HG02938 (cell line): ENCODE results near the gene DCP1B.
"Not testable (repeated sequence)": the region's sequence is repeated elsewhere in the genome, so short reads cannot be mapped to it uniquely, and the experiment has no call there.

Experiments used
- ATAC-seq: cut with Tn5 transposase; IDR thresholded peaks from one replicate; pipeline ENCODE4 v1.9.1; 2021; ENCODE audit warnings: mild to moderate bottlenecking, moderate library complexity; ENCODE audit not compliant: unreplicated experiment

The DCP1B gene

DNA sequence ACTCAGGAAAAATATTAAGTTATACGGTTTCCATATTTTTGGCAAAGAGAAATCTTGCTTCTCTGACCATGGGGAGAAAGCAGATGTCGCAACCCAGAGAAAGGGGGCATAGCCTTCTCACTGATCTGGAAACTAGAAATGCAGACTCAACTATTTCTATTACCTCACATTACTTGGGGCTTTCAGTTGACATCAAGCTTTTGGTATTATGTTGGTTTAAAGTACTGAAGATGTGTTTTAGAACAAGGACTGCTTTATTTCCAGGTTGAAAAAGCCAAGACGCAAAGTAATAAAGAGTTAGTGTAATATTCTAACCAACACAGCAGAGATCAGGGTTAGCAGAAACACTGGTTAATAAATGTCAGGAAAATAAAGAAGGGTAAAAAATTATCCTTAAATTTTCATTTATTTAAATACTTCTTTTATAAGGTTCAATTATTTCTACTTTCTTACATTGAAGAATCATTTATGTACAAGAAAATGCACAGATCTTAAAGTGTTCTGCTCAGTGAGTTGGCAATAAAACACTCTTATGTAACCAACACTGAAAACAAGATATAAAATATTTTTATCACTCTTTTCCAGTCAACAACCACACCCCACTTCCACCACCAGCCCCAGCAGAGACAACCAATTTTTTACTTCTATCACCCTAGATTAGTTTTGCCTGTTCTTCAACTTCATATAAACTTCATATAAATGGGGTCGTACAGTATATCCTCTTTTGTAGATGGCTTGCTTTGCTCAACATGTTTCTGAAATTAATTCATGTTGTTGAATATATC lies 26.0 kb downstream of the DCP1B start:
- ATAC-seq = no peak

DNA sequence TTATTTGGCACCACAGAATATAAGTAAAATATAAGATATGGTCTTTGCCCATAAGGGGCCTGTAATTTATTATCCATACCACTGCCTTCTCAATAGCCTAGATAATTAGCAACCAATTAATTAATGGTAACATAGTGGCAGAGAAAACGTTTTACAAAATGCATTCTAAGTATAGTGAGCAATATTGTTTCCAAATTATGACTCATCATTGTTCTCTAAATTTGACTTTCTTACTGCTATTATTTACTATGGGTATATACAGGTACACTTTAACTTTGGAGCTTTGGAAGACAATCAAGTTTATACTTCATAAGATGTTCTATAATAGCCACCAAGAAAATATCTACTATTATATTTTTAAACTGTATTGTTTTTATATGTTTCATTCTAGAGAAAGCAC lies 26.7 kb downstream of the DCP1B start:
- ATAC-seq = no peak

DNA sequence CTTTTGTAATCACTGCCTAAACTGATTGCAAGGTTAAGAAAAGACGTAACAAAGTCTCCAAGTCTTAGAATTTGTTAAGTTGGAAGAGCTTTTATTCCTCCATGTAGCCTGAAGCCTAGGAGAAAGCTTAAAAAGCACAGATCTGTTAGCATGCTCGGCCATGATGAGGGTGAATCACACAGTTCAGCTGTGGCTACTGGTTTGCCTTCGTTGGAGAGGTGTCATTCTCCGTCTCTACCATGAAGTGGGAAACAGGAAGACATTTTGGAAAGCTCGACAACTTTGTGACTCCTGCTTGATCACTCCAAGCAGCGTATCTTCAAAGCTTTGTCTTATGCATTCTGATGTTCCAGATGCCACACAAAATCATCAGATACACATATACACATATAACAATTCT lies 27.1 kb downstream of the DCP1B start:
- no peak for ATAC-seq

DNA sequence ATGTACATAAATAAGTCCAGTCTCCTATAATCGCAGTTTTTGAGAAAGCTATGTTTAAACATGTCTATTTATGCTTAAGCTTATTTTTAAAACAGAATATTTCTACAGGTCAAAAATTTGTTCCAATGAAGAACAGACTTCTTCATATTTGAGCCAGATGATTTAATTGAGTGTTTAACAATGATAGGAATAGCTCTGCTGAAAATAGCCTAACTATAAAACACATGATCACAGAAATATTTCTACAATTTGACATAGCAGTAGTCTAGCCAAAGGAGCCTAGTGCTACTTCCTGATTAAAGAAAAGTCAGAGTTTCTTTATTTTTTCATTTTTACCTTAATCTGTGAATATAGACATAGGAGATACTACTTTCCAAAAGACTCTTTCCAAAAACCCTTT lies 29.4 kb downstream of the DCP1B start:
- ATAC-seq = no peak

DNA sequence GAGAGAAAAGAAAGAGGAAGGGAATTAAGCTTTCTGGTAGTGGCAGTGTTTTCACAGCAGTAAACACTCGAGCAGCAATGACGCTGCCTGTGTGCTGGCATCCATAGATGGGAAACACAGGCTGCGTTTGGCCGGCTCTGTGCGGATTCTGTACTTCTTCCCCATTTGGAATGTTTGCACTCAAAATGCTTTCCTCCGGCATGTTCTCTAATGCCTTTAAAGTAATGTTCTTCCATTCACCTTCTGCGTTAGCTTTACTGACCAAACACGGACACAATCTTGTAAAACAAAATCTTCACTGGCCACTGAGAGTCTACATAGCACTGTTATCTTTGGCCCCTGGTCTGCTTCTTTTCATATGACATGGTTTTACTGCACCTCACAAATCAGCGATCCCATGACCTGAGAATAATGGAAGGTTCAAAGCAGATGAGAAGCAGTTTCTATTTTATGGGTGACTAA lies 31.4 kb downstream of the DCP1B start:
- no peak for ATAC-seq

DNA sequence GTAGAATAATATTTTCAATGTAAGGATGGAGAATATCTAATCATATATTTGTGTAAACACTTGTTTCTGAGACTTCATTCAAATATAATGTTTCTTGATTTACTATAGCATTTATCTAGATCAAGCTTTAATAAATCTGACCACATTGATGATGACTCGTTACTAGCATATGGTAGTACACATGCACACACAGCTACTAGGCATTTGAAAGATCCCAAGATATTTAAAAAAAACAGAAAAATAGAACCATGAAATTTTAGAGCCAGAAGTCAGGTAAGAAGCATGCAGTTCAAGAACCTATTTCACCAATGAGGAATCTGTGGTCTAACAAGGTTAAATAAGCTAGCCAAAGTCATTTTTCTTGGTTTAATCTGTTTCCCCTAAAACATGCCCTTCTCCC lies 32.0 kb downstream of the DCP1B start:
- no peak for ATAC-seq

DNA sequence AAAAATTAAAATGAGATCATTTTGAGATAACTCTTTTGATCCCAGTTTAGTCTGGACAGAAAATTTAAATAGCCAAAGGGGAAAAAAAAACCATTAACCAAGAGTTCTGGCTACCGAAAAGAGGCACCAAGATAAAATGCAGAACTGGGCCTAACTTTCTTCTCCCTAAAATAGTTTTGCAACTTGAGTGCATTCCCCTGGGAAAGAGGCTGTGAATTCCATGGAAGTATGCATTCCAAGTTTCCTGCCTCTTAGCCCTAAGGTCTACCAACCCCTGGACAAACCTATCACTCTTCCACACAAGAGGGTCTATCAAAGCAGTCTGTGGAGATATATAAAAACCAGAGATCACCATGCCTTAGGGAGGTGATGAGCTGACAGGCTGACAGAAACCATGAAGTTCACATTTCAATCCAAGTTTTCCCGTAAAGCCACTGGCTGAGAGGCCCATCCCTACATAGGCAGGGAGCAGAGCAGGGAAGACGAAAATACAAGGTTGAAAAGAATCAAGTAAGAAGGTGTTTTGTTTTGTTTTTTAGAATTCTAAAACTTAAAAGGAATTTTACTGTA lies 33.8 kb downstream of the DCP1B start:
- no peak for ATAC-seq

DNA sequence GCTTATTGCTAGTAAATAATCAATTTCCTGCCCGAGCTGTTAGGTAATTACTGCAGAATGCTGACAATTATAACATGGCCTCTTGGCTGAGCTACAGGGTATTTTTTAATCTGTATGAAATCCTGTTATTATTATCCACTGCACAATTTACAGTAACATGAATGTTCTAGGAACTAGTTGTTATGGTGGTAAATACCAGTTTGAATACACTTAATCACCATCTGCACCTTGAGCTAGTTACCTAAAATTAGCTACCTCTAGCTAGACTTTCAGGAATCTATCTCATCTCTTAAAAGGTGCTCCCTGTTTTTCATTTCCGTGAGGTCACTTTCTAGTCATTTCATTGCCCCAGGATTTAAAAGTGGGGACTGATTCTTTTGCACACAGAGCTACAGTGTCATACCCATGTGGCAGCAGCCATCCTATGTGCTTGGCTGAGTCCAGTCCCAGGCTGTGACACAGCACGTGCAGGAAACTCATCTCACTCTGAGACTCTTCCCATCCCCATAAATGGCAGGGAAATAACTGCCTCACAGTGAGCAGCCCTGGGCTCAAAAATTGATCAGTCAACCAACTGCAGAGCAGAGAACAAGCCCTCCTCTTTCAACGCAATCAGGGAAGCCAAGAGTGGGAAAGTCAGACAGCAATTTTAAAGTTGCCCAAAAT lies 37.6 kb downstream of the DCP1B start:
- no peak for ATAC-seq

DNA sequence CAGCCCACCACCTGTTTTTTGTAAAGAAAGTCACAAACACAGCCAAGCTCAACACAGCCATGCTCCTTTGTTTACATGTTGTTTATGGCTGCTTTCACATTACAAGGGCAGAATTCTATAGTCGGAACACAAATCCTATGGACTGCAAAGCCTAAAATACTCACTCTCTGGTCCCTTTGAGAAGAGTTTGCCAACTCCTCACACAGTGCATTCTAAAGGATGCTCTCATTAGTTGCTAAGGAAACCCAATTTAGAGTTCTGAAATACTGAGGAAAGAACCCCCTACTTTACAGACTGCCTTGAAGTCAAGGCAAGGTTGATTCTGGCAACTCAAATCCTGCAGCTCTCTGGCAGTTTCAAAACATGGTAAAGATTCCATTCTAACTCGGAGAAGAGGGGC lies 38.3 kb downstream of the DCP1B start:
- ATAC-seq = no peak

DNA sequence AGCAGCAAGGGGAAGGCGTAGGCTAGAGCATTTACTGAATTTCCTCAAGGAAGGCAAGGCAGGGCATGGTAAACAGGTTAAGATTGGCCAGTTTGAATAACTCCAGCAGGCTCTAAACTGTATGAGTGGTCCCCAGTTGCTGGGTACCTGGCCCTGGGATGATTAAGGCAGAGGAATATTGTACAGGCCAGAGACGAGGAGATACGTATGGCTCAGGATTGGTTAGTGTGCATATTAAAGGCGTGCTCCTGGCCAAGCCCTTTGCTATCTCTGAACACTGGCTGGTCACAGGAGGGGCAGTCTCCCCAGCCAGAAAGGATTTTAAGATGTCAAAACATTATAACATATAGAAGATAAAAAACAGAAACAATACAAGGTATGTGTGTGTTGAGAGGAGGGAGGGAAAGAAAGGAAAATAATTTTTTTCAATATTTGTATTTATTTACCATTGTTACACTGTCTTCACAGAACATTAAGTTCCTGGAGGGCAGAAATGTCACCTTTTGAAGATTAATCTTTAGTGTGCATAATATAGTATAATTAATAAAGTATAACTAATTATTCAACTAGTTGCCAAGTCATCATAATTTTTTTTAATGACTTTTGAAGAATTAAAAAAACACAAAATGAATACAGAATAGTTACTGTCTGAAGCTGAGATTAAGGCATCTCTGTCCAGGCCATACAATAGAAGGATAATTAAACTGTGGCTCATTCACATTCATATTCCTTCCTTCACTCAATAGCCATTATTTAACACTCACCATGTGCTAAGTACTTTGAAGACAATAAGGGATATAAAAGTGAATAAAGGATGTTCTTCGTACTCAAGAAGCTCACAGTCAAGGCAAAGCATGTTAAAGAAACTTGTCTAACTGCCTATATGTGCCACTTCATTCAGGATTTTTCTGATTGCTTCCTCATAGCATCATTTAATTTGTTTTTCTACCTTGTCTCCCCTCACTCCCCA lies 41.9 kb downstream of the DCP1B start:
- ATAC-seq = no peak

DNA sequence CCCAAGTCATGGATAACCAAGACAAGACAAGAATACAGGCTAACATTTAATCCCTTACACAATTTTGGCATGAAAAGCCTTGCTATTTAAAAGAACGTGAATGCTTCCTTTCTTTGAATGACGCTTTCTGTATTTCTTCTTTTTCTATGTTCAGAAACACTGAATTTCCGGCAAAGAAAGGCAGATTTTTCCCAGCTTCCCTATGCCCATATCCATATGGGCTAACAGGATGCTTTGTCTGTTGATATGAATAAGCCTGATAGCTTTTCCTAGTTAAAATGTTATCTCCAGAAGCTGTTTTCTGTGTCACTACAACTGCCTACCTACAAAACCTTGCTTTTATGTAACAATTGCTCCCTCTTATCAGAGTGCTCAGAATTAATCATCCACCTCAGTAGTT lies 47.5 kb downstream of the DCP1B start:
- no peak for ATAC-seq

DNA sequence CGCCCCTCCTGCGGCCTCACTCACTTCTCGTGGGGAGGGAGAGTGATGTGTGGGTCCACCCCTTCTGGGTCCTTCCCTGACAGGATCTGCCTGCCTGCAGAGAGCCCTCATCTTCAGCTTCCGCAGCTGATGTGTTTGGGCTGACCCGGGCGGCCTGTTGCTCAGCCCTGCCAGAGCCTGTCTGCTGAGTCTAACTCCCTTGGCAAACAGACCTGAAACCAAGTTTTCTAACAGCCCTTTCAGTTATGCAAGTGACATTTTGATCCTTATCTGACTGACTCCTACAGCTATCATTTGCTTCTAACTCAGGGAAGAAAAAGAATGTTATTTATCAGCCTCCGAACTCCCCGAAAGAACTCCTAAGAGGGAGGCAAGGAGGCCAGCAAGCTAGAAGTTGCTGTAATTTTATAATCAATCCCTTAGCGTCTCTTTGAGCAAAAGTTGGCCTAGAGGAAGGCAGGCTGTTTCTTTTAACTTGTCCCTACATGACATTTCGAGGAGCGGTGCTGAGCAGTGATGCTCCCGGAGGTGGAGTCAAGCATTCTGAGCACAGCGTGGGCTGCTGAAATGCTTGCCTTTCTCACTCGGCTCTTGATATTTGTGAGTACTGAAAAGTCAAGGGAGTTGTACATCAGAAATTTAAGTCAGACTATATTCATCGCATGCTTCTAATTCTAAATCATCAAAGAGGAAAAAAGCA lies 54.3 kb downstream of the DCP1B start:
- ATAC-seq = no peak

DNA sequence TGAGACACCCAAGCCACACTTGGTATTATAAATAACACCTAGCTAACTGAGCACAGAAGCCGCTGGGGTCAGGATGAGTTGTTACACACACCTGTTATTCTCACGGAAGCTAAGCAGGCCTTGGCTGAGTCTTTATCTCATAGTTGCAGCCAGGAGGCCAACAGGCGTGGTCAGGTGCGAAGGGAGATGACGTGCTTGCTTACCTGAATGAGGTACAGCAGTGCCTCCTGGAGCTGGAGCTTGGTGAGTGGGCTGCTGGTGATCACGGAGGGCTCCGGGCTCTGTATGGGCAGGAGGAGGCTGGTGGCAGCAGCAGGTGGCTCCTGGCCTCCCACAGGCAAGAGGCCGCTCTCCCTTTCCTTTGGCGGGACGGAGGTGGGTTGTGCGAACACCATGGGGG lies 55.4 kb downstream of the DCP1B start:
- ATAC-seq = no peak

DNA sequence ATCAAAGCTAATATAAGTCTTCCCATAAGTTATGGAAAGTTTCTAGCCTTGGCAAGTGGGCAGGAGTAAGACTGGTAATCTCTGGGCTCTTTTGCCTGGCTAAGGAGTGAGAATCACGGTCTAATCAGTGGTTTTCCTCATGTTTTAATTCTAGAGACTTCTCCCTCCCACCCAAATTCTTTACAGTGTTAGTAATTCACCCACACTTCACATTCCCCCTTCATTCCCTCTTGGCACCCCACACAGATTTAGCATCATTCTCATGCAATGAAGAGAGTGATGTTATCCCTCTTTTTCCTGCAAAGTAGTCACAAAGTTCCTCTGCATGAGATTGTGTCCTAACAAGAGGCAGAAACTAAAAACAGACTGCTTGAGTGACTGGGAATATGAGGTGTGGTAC lies 57.2 kb downstream of the DCP1B start:
- ATAC-seq = no peak

DNA sequence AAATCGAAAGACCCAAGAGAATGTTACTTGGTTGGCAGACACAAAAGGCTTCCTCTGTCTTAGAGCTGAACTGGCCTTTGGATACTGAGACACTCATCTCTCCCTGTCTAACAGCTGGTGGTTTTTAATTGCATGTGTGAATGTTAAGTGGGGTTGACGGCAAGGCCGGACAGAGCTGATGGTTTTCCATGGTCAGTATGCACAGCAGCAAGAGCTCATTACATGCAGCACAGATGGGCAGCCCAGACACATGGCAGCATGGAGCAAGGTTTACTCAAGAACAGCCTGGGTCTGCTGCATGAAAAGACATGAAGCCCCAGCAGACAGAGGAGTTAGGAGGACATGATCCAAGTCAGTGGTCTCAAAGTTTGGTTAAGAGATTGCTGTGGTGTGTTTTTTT lies 58.0 kb downstream of the DCP1B start:
- ATAC-seq = no peak

DNA sequence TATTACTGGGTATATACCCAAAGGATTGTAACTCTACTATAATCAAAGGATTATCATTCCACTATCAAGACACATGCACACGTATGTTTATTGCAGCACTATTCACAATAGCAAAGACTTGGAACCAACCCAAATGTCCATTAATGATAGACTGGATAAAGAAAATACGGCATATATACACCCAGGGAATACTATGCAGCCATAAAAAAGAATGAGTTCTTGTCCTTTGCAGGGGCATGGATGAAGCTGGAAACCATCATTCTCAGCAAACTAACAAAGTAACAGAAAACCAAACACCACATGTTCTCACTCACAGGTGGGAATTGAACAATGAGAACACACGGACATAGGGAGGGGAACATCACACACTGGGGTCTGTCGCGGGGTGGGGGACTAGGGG lies 58.8 kb downstream of the DCP1B start:
- ATAC-seq = not testable (repeated sequence)

DNA sequence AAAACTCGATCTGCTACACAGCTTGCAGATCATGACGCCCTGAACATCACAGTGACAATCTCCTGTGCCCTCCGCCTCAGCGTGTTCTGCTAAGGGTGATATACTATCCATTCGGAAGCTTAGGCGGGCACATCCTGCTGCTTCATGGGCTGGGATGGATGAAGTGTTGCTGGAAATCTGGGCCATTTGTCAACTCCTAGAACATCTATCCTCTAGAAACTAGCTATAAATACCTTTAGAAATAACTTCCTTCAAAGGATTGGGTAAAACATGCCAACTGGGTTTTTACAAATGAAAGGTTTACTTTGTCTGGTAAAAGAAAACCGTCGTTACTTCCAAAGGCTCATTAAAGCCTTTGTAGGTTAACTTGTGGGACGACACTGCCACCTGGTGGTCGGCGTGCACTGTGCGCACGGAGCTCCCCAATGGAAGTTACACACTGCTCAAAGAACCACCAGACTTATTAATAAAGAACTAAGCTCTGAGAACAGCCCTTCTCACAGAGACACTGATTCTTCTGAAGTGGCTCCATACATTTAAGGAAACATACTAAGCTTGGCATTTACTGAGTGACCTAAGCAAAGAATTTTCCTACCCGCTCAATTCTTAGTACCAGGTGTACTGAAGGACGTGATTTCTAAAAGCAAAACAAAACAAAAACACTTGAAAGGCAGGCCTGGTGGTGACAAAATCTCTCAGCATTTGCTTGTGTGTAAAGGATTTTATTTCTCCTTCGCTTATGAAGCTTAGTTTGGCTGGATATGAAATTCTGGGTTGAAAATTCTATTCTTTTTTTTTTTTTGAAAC lies 64.3 kb downstream of the DCP1B start:
- ATAC-seq = no peak

DNA sequence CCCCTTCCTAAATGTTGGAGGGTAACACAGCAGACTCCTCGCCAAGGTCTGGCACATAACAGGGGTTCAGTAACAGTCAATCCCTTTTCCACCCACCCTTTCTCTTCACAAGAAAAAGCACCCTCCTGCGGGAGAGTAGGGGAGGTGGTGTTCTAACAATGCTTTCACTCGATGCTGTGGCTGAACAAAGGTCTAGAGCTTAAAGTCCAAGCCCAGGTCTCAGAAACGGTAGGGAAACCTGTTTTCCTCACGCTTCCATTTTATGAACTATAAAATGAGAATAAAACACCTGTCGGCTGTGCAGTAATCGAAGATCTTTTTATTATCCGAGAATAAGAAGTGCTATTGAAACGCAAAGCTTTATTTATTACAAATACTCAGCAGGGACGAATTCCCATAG lies 64.9 kb downstream of the DCP1B start:
- ATAC-seq = no peak

DNA sequence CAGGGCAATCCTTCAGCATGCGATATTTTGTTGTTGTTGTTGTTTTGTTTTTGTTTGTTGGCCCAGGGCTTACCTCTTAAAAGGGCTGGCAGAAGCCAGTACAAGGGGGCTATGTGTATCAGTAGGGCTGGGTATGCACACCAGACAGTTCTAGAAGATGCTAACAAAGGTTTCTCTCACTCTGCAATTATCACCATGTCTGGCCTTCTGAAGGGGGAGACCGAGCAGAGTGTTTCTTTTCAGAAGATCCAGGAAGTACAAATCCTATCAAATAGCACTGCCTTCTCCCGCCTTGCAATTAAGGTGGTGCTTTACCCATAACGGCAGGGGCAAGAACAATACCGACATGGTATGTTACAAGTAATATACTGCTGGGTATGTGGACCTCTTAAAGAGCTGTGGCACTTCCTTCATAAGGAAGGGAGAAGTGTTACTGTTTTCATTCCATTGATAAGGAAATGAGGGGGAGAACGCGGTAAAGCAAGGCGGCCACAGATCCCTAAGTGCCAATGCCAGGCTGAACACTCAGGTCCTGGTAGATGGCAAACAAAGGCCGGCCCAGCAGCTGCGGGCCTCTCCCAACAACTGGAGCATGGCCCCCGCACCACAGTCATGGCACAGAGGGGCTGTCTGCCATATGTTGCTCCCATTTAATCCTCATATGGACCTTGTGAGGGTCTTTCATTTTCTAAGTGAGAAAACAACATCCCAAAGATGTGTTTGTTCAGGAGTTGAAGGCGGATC lies 66.6 kb downstream of the DCP1B start:
- ATAC-seq = no peak
